OCI-LY3 (cell line): ENCODE data around the gene INHBE.

Source experiments
- CTCF ChIP-seq: fragments of 200-600, 300-600 bp; sonication (generic); IDR thresholded peaks from 2 replicates; pipeline ENCODE4 v1.5.1; 2014; ENCODE audit warnings: antibody characterized with exemption, low read length, low read depth
- EZH2phosphoT487 ChIP-seq: fragments of 200-600 bp; shearing (Covaris generic); IDR thresholded peaks from 2 replicates; pipeline ENCODE4 v1.6.1; 2018; ENCODE audit warnings: antibody characterized with exemption, mixed run types, low read depth

DNA sequence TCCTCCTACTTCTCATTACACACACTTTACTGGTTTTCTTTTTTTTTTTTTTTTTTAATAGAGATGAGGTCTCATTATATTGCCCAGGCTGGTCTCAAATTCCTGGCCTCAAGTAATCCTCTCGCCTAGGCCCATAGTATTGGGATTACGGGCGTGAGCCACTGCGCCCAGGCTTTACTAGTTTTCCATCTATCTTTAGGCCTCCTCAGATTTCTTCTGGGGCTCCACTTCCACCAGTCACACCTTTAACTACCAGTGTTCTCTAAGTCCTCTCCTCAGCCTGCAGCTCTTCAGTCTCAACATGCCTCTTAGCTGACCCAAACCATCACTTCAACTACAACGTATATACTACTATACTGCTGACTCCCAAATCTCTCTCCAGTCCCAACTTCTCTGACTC lies 34.6 kb upstream of the INHBE start:
- no peak for TF ChIP-seq CTCF
- no peak for TF ChIP-seq EZH2phosphoT487
